Panc1 (cell line): ENCODE results near the gene CDYL.

ENCODE experiments used
- POLR2AphosphoS5 ChIP-seq: IDR thresholded peaks from 2 replicates; pipeline ENCODE4 v1.6.1; 2012; ENCODE audit warnings: mild to moderate bottlenecking, low read depth, low read length, moderate library complexity
- TF ChIP-seq, protein P1 (sequence below): fragments of 450-650 bp; IDR thresholded peaks from 2 replicates; pipeline ENCODE4 v1.5.1; 2017; ENCODE audit warnings: mild to moderate bottlenecking

DNA sequence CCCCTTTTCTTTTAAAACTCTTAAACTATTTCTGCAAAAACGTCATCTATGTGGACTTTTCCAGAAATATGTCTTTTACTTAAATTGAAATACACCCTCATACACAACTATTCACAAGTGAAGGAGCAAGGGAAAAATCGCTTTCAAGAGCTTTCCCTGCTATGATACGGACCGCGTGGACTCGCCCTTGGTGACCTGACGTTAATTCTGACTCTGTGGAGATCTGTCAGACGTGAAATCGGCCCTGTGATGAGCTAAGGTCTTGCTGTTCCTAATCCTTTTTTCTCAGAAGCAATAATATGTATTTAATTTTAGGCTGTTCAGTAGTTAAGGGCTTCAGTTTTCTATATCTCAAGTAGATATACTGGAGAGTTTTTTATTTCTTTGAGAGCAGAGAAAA is 114.0 kb downstream of the CDYL start:
- TF ChIP-seq, protein P1, sequence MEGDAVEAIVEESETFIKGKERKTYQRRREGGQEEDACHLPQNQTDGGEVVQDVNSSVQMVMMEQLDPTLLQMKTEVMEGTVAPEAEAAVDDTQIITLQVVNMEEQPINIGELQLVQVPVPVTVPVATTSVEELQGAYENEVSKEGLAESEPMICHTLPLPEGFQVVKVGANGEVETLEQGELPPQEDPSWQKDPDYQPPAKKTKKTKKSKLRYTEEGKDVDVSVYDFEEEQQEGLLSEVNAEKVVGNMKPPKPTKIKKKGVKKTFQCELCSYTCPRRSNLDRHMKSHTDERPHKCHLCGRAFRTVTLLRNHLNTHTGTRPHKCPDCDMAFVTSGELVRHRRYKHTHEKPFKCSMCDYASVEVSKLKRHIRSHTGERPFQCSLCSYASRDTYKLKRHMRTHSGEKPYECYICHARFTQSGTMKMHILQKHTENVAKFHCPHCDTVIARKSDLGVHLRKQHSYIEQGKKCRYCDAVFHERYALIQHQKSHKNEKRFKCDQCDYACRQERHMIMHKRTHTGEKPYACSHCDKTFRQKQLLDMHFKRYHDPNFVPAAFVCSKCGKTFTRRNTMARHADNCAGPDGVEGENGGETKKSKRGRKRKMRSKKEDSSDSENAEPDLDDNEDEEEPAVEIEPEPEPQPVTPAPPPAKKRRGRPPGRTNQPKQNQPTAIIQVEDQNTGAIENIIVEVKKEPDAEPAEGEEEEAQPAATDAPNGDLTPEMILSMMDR = no peak
- TF ChIP-seq POLR2AphosphoS5 = no peak
